HG02623 (cell line): ENCODE results near the gene CASTOR1.

Experiments used
- ATAC-seq: cut with Tn5 transposase; IDR thresholded peaks from one replicate; pipeline ENCODE4 v1.9.1; 2021; ENCODE audit warnings: moderate library complexity; ENCODE audit not compliant: unreplicated experiment

Gene CASTOR1

DNA sequence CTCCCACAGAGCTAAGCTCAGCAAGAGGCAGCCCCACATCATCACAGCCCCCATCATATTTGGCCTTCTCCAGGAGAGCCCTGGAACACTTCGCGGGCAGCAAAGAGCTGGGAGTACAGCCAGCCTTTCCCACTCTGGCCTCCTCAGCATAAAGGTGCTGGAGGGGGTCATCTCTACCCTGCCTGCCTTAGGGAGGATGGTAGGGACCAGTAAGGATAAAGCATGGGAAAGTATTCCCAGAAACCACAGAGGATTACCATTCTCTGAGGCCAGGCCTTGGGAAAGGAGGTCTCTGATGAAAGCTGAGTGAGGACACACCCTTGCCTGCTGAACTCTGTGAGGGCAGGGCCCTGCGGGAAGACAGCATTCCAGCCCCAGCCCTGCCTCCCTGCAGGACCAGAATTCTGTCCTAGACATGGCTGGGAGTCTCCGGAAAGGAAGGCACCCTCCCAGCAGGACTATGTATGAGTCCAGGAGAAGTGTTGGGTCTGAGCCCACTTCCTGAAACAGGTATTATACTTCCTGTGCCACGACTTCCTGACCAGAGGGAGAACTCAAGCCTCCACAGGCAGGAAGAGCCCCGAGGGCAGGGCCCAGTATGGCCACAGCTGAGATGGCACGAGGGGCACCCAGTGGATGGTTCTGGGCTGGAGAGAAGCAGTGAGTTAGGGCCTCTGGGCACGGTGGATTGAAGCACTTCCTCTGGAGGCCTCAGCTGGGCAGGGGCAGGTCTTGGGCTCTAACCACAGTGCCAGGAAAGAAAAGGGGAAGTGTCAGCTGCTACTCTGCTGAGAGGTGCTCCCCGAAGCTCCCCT lies 12.9 kb upstream of the CASTOR1 start:
- ATAC-seq: no peak

DNA sequence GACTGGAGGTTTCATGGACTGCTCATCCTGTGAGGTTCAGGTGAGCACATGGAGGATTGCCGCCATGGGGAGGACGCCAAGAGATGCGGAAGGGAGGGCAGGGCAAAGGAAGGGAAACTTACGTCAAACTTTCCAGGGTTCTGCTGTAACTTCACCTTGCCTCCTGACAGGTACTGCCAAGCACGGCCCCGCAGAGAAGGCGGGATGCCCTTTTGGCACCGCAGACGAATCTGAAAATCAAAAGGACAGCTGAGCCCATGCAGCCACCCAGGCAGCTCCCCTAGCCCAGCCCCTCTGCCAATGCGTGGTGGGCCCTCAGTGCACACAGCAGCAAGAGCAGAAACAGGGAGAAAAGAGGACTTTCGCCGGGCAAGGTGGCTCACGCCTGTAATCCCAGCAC lies 10.0 kb upstream of the CASTOR1 start:
- no peak for ATAC-seq

DNA sequence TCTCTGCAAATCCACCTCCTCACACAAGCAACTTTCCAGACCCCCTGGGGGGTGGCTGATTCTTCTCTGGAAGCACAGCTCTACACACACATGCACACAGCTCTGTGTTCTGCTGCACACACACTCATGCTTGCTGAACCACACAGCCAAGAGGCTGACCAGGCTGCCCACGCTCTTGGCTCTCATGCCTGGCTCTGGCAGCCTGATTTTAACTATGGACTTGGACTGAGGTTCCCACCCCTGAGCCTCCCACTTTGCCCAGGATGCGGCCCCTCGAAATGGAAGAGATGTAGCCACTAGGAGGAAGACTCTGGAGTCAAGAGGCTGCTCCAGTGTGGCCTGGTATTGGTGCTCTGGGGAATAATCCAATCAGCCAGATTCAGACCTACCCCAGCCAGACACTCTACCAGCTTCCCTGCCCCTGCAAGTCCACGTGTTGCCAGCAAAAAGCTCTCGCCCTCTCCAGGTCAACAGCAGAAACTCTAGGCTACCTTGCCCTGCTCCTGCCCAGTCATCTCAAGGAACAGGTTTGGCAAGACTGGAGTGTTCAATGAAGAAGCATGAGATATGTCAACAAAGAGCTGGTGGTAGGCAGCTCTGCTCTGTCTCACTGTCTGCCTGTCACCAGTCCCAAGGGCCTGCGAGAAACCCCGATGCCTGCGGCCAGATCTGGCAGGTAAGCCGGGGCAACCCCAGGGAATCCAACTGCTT lies 8.8 kb upstream of the CASTOR1 start:
- ATAC-seq: no peak

DNA sequence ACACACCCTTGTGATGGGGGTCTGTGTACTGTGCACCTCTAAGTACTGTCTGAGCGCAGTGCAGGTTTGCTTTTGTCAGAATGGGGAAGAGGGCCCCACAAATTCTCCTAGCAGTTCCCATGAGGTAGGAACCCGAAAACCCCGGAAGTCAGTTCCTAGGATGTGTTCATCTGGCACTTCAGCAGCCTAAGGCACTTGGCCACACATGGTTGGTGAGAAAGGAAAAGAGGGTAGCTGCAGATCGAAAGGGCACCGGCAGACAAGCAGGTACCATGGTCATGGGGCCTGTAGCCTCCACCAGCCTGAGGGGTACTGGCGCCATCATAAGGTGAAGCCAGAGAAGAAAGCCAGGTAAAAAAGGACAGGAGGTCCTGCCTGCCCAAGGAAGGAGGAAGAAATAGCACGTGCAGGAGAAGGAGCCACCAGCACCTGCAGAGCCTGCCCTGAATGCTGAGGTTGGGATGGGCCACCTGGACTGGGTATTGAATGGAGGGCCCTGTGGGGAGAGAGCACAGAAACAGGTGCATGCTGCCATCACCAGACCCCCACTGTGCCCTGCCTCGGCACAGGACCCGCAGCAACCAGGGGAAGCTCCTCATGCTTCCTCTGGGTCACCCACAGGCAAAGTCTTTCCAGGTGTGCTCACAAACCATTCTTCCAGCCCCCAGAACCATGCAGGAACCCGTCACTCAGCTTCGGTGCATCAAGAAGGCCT lies 8.1 kb upstream of the CASTOR1 start:
- no peak for ATAC-seq

DNA sequence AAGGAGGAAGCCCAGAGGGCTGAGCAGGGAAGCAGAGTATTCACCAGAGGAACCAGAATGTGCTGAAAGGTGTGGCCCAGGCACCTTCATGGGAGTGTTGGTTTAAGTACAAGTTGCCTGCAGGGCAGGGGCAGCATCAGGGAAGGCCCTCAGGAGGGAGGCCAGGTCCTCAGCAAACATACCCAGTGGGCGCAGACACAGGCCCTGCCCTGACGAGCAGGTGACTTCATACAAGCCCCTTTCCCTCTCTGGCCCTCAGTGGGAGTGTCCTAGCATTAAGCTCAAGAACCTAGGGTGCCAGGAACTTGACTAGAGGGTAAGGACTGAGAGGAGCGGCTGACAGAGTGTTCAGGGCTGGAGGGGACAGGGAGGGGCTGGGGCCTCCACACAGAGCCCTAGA lies 7.5 kb upstream of the CASTOR1 start:
- ATAC-seq: no peak

DNA sequence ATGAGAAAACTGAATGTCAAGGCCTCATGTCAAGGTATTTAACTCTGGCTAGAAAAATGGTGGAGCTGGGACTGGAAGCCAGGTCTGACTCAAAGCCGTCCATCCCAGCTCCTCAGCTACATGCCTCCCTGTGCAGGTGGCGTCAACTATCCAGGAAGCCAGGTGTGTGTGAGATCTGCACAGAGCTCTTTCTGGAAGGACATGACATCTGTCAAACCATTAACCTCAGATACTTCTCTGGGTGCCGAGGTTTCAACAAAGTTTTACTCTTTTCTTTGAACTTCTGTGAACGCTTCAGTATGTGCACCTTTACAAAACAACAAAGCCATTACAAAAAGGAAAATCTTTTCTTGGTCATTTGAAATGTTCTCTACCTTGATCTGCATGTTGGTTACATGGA lies 7.0 kb upstream of the CASTOR1 start:
- no peak for ATAC-seq

DNA sequence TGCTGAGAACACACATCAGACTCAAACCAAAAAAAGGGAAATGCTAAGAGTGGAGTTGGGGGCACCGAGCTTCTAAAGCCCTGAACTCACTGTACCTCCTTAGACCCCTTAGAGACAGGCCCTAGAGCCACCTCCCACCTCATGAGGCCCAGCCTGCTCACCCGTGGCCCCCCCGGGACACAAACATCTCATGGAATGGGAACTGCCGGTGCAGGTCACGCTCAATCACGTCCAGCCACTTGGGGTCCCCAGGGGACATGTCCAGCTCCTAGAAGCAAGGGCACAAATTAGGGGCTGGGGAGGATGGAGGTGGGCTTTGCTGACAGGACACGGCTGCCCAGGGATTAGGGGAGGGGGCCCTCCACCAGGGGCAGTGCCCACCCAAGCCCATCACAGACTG lies 6.3 kb upstream of the CASTOR1 start:
- ATAC-seq: no peak

DNA sequence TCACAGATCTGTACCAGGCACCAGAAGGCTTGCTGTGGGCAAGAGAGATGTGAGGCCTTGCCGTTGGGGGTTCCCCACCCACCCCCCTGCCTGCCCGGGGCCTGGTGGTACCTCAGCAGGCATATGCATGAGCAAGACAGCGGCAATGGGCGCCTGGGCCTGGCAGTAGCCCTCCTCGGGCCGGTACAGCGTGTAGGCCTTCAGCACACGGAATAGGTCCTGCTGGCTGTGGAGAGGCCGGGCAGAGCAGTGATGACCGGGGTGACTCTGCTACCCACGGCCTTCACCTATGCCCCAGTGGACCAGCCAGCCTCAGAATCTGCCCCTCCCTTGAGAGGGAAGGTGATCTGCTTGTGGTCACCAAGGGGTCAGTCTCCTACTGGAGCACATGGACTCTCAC lies 5.5 kb upstream of the CASTOR1 start:
- ATAC-seq: no peak

DNA sequence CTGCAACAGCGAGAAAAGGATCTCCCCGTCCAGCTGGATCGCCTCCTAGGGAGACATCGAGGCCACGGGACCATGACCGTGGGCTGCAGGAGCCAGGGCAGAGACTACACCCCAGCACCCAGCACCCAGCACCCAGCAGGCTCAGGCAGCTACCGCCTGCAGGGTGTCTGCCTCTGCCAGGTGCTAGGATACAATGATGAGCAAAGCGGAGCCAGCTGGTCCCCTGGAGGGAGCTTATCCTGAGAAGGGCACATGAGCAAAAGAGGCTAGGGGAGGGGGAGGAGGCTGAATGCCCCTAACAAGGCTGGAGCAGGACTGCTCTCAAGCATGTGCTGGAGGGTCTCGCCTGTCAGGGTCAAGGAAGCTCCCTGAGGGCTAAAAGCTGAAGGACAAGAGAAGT lies 4.8 kb upstream of the CASTOR1 start:
- no peak for ATAC-seq

DNA sequence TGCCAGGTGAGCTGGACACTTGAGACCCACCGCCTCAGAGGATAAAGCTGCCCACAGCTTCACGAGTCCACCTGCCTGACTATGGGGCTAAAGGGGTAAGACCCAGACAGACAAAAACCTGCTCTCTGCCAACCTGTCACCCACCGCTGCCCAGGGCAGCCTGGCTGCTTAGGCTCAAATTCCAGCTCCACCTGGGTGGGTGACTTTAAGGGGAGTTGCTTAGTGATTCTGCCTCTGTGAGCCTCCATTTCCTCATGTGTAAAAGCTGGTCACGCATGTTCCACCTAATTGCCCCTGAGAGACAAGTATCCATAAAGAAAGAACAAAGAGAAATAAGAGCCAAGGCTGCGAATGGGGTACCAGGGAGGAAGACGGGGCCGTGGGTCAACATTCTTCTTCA lies 3.7 kb upstream of the CASTOR1 start:
- no peak for ATAC-seq

DNA sequence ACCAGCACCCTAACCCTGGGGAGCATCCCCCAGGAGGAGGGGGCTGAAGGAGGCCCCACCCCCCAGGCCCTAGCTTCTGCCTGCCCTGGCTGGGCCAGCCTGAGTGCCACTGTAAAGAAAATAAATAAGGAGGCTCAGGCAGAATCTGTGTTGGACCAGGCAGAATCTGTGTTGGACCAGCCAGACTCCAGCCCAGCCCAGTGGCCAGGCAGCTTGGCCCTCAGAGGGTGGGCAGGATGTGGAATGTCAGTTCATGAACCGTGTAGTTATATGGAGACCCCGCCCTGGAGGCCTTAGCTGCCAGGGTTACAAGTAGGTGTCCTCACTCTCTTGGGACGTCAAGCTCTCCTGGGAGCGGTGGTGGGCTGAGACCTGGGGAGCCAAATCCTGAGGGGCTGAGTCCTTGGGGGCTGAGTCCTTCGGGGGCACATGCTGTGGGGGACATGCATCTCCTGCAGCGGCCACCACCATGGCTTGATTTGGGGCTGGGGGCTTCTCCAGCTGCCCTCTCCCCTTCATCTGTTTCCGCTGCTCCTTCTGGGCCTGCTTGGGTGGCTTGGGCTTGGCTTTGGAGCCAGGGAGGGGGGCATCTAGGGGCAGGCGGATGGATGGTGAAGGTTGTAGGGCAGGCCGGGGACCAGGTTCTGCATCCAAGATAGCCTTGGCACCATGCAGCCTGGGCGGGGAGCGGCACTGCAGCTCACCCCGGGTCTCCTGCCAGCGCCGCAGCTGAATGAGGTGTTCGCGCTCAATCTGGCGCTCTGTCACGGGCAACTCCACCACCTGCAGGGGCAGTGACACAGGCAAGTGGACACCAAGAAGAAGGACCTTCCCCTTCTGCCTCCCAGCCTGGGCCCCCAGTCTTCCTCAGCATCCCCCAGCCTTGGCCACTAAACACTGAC lies 3.0 kb upstream of the CASTOR1 start:
- no peak for ATAC-seq

DNA sequence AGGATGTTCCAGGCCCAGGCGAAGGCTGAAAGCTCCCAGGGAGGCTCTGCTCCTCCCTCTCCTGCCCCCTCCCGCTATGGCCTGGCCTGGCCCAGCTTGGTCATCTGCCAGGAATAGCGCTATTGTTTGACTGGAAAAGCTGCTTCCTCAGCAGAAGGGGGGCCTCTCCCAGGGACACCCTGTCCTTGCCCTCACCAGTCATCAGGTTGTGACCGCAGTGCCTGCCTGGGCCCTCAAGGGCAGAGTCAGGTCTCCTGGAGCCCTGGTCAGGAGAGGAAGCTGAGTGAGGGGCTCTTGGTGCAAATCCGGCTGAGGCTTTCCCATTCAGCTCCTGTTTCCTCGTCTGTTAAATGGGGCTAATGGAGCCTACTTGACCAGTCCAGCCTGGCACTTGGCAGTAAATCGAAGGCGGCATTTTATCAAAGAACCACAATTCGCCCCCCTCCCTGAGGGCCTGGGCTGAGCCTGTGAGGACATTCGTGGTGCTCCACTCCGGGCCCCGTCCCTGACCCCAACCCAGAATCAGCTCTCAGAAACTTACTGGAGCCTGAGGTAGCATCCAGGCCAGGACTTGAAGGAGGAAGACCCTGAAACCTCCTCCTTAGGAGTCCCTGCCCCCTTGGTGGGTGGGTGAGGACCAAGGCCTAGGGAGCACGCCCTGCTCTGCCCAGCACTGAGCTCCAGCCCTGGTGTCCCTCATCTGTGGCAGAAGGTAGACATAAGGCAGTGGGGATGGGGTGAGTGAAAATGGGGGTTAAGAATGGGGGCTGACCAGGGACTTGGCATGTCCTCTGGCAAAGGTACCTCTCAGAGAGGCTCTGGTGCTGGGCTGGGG lies 2.0 kb upstream of the CASTOR1 start:
- ATAC-seq: no peak

DNA sequence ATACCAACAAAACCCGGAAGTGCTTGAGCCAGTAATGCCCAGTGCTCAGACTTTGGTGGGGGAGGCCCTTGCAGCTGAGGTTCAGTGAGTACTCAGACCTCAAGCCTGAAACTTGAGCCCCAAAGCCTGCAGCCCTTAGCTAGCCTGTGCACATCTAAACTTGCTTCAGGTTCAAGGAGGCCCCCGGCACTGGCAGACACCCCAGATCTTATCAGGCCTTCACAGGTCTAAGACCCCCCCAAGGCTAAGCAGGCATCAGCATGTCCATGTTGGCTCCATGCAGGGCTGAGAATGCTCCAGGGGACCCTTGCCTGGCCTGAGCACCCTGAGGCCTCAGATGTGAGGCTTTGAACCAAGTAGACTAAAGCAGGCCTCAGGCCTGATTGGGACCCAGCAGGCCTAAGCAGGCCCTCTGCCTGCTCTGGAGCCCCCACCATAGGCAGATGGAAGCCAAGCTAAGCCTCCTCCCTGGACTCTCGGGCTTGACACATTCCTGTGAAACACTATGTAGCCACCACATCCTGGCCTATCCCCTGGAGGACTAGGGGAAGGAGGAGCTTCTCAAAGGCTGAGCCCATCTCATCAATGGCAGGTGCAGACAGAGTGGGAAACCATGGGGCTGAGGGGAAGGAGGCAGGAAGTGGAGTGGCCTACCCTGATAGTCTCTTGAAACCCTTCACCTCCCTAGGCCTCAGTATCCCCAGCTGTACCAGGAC lies 1.2 kb upstream of the CASTOR1 start:
- no peak for ATAC-seq

DNA sequence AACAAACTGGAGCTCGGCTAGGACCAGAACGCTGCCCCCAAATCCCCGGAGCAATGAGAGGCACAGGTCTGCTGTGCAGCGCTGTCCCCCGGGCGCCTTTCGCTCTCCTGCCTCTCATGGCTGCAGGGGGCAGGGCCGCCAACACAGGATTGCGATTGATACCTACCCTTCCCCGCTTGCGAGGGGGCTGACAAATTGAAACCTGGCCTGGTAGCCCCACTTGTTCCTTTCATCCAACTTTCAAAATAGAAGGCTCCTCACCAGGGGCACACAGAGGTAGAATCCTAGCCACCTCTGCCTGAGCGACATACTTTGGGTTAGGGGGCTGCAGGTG lies 642 bp upstream of the CASTOR1 start:
- no peak for ATAC-seq

DNA sequence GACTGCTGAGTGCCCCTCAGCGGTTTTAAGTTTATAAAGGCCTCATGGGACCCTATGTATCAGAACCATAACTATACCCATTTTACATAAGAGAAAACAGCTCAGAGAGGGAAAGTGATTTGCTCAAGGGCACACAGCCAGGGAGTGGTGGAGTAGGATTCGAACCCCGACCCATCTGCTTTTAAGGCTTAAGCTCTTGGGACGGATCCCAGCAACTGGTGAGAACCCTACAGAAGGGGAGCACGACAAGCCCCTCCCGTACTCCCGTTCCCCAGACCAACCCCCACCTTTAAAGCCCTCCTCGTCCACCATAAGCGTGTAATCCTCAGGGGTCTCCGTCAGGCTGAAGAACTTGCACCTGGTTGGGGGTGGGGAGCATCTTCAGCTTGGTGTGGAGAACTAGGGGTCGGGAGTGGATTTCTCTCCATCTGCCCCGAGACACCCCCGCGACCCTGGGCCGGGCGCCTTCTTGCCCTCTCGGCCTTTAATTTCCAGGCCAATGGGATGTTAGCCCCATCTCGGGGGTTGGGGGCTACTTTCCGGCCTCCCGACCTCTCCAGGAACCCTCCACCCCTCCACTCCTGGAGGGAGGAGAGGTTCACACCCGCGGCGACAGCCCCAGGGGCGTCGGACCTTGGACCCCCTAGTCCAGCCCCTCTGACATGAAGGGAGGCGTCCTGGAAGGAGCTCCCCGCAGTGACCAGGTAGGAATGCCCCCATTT lies 725 bp downstream of the CASTOR1 start:
- ATAC-seq: no peak

DNA sequence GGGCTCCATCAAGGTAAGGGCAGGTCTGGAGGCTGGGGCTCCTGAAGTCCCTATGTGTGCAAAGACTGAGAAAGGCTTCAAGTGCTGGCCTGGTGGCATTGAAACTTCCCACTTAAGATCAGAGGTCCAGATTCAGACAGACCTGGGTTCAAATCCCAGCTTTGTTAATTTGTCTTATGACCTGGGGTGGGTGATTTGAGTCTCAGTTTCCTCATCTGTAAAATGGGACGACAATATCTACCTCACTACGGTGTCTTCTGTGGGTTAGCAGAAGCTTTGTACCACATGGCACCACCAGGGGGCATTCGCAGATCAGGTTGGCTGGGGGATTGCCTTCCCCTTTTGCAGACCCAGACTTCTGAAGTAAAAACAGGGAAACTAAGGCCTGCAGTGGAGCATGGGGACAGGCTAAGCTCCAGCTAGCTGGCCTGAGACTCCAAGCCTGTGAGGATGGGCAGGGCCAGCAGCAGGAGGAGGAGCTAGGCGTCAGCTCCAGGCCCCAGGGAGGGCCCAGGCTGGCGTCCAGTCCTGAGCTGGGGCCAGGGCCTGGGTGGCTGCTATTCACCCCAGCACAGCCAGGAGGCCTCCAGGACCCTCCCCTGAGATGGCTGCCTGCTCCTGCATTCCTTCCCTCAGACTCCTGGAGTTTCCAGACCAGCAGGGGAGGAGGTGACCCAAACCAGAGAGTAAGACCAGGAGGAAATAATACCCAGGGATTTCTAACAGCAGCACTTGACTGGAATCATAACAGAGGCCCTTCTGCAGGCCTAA lies 1.5 kb downstream of the CASTOR1 start:
- no peak for ATAC-seq

DNA sequence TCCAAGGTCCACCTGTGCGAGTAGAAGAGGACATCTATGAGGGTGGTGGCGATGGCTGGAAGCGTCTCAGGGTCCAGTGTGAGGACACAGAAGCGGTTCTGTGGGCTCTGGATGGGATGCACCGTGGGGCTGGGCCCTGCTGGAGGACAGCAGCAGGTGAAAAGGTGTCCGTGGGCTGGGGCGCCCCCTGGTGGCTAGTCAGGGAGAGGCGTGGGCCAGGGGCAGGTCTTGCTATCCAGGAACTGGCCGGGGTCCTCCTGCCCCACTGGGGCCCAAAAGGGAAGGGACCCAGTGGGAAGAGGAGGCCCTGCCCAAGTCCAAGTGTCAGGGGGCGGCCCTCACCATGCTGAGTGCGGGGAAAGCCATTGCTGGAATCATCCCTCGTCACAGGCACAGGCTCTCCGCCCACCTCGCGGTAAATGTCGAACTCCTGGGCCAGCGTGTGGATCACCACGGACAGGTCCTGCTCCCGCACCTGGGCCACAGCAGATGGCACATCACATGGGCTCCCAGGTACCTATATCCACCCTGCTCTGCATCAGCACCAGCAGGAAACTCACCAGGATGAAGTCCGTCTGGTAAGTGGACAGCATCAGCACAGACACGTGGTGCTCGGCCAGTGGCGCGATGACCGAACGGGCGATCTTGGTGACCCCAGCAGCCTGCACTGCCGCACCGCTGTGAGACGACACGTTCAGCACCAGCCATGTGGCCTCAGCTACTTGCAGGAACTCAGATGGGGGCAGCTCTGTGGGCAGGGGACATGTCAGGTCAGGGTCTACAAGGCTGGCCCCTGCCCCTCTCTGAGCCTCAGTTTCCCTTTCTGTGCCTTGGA lies 2.3 kb downstream of the CASTOR1 start:
- no peak for ATAC-seq
